Measurements from ENCODE around the gene ACOX1. TPM values are rescaled to one million over a fixed set of nuclear protein-coding genes. Genes with fewer than 3 reads are reported as not detected.
A peak's percentile ranks its signal among the peaks of the same experiment; 100 is the strongest.

Gene ACOX1
- total and polyA plus RNA-seq, 8 donors: 11.9 to 133 (median 29.8) TPM

GRCh38 chr17:75983501-75984181 is 4.7 kb upstream of the ACOX1 start:
- peak overlapping the region; percentile 29 to 71 (median 49) for H3K27ac ChIP-seq

GRCh38 chr17:75981019-75981615 is 2.2 kb upstream of the ACOX1 start:
- 73 to 86% (median 78%) methylated on average over 7 of the region's 7 CpGs for WGBS, 5 donors
- intact Hi-C loops (cut with DNase I; ENCODE audit: low total_unique reads): no loop called here
- Histone ChIP-seq H3K4me3 (no peak overlapping the region), H3K27ac (peak overlapping the region; percentile 6 to 99 (median 97)), H3K27me3 (no peaks in the 10 kb centered on the region), H3K36me3 (peaks cover 0 to 1% (median 0%) of the 10 kb centered on the region in 4 donors), H3K4me1 (peaks cover 22 to 74% (median 52%) of the 10 kb centered on the region in 4 donors), H3K9me3 (no peaks in the 10 kb centered on the region)
- TF ChIP-seq POLR2A (IDR thresholded peaks at IDR 0.05) (no peak), EP300 (IDR thresholded peaks at IDR 0.05) (no peak), POLR2AphosphoS5 (IDR thresholded peaks at IDR 0.05) (no peak), CTCF (IDR thresholded peaks at IDR 0.05) (no peak)
- no peak for DNase-seq

More at GRCh38 chr17:75983501-75984181, 4.7 kb upstream of the ACOX1 start:
- WGBS, 5 donors: 30 to 46% (median 38%) methylated on average over 6 of the region's 6 CpGs
- DNase-seq: peak; percentile 56 to 85
- Histone ChIP-seq H3K4me3 (no peak overlapping the region), H3K4me1 (peaks cover 14 to 51% (median 29%) of the 10 kb centered on the region in 4 donors), H3K27me3 (no peaks in the 10 kb centered on the region), H3K9me3 (no peaks in the 10 kb centered on the region), H3K36me3 (peaks cover 0 to 11% (median 5%) of the 10 kb centered on the region in 4 donors)
- intact Hi-C loops (cut with DNase I; ENCODE audit: low total_unique reads): no loop called here
- TF ChIP-seq POLR2AphosphoS5 (IDR thresholded peaks at IDR 0.05): peak in 2 of 3 donors; percentile 21 to 64
- no peak for TF ChIP-seq EP300 (IDR thresholded peaks at IDR 0.05)

- intact Hi-C loops (cut with DNase I; ENCODE audit: low total_unique reads): no loop called here
- WGBS, 5 donors: 76 to 83% (median 80%) methylated on average over 18 of the region's 18 CpGs
- Histone ChIP-seq H3K4me3 (peak overlapping the region; percentile 72 to 86 (median 80)), H3K27me3 (no peaks in the 10 kb centered on the region), H3K36me3 (no peaks in the 10 kb centered on the region), H3K9me3 (no peaks in the 10 kb centered on the region), H3K27ac (peak overlapping the region; percentile 95 to 99 (median 97)), H3K4me1 (peaks cover 22 to 81% (median 59%) of the 10 kb centered on the region in 4 donors)
- DNase-seq: no peak
- no peak for TF ChIP-seq POLR2AphosphoS5 (IDR thresholded peaks at IDR 0.05)
- TF ChIP-seq CTCF (IDR thresholded peaks at IDR 0.05): no peak
- TF ChIP-seq POLR2A (IDR thresholded peaks at IDR 0.05): no peak
- TF ChIP-seq EP300 (IDR thresholded peaks at IDR 0.05): no peak
Observed at GRCh38 chr17:75980188-75981018, 1.4 kb upstream of the ACOX1 start.

- H3K36me3 ChIP-seq: no peaks in the 10 kb centered on the region
- peak overlapping the region; percentile 95 to 99 (median 97) for H3K27ac ChIP-seq
- TF ChIP-seq POLR2AphosphoS5 (IDR thresholded peaks at IDR 0.05): no peak
- no peak for TF ChIP-seq POLR2A (IDR thresholded peaks at IDR 0.05)
- no peak for TF ChIP-seq EP300 (IDR thresholded peaks at IDR 0.05)
- TF ChIP-seq CTCF (IDR thresholded peaks at IDR 0.05): no peak
- intact Hi-C loops (cut with DNase I; ENCODE audit: low total_unique reads): no loop called here
- H3K4me1 ChIP-seq: peaks cover 22 to 85% (median 63%) of the 10 kb centered on the region in 4 donors
- no peak for DNase-seq
- H3K4me3 ChIP-seq: peak overlapping the region; percentile 72 to 86 (median 80)
- no peaks in the 10 kb centered on the region for H3K27me3 ChIP-seq
- WGBS, 5 donors: 2 to 9% (median 3%) methylated on average over 18 to 19 of the region's 19 CpGs
- H3K9me3 ChIP-seq: no peaks in the 10 kb centered on the region
Observed at GRCh38 chr17:75979705-75980187, 780 bp upstream of the ACOX1 start.

Measured in stomach (tissue), 9 donors.